Raji (cell line): ENCODE results near the gene POLR2H.

ENCODE experiments used
- POLR2A ChIP-seq: IDR thresholded peaks from 2 replicates; pipeline ENCODE4 v1.6.1; 2011; ENCODE audit warnings: low read depth, low read length, control low read depth; ENCODE audit not compliant: insufficient read depth

The POLR2H gene

DNA sequence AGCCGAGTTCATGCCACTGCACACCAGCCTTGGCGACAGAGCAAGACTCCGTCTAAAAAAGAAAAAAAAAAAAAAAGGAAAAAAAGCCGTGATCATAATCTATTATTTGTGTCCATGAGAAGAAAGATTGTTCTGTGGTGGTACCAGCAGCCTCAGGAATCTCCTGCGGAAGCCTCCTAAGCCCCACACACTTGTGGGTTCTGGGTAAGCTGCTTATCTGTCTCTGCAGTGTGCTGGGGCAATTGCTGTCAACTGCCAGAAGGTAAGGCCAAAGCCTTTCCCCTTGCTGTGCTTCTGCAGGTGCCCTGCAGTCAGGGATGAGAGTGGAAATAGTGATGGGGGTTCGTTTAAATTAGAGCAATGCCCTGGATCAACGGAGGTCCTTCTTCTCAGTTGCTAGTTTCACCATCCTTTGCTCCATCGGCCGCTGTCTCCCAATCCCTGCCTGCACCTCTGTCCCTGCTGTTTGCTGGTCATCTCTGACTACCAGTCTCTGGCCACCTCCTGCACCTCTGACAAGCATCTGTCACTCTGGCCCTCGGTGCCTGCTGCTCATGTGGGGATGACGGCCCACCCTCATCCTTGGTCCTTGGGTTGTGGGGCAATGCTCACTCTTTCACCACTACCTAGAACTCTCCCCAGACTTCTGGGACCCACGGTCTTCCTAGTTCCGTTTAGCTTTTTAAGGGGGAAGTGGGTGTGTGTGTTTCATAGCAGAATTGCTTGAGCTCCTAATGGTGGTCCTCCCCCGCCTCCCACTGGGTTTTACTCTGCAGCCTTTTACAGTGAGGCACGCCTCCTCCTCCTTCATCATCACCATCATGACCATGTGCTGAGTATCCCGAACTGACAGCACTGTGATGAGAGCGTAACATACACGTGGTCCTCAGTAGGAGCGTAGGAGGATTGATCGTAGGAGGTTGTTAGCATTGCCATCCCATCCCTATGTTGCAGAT is 43.8 kb downstream of the POLR2H start:
- no peak for TF ChIP-seq POLR2A

GRCh38 chr3:184409331-184409926 is 47.9 kb downstream of the POLR2H start:
- no peak for TF ChIP-seq POLR2A

DNA sequence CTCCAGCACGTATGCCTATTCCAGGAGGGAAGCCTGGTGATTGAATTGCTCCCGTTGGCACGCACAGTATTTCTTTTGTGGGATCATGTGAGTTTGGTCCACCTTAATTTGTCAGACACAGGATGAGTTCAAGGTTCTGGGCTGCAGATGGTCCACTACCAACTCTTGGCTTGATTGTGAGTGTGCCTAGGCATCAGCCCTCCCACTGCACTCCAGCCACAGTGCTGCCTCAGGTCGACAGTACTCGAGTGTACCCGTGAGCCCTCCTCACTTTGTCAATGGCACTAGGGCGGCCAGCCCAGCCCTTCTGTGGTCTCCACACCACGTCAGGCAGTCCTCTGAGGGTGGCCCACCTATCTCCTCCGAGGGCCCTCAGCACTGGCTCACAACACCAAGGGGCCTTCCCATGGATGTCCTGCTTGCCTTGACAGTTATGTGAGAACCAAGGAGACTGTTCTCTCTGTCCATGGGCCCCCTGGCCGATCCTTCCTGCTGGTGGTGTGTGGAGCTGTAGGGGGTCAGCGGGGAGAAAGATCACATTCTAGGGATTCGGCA is 48.5 kb downstream of the POLR2H start:
- TF ChIP-seq POLR2A = no peak

DNA sequence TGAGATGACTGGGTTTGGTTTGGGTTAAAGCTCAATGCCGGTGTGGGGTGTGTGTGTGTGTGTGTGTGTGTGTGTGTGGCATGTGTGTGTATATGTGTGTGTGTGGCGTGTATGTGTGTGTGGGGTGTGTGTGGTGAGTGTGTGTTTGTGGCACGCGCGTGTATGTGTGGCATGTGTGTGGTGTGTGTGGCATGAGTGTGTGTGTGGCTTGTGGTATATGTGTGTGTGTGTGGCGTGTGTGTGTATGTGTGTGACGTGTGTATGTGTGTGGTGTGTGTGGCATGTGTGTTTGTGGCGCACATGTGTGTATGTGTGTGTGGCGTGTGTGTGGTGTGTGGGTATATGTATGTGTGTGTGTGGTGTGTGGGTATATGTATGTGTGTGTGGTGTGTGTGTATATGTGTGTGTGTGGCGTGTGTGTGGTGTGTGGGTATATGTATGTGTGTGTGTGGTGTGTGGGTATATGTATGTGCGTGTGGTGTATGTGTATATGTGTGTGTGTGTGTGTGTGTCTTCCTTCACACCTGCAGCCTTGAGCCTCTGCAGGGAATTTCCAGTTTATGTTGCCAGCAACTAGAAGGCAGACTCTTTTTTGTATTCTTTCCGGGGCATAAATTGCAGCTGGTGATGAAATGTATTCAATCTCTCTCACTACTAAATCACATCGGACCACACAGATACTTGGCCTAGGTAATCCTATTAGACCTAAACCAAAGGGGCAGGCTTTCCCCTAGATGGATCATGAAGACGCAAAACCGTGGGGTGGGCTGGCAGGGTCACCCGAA is 53.1 kb downstream of the POLR2H start:
- no peak for TF ChIP-seq POLR2A

DNA sequence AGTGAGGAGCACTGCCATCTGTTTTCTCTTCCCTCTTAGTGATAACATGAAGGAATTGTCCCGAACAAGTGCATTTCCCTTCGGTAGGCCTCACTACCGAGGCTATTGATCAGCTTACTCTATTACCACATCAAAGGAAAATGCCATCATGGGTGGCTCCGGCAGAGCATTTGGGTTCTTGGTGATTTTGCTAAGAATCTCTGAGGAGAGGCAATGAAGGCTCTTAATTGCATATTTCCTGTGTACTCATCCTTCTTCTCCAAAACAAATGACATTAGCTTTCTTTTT is 53.6 kb downstream of the POLR2H start:
- TF ChIP-seq POLR2A = no peak

- no peak for TF ChIP-seq POLR2A
These were observed 56.3 kb downstream of the POLR2H start for GRCh38 chr3:184417619-184418327.
